GM19397 (cell line): Measurements from ENCODE around the gene ZDHHC24.
"Not testable (repeated sequence)": the region's sequence is repeated elsewhere in the genome, so short reads cannot be mapped to it uniquely, and the experiment has no call there.

Source experiments
- ATAC-seq: cut with Tn5 transposase; IDR thresholded peaks from one replicate; pipeline ENCODE4 v1.9.1; 2021; ENCODE audit warnings: mild to moderate bottlenecking, moderate library complexity; ENCODE audit not compliant: unreplicated experiment

The ZDHHC24 gene

GRCh38 chr11:66546966-66547661 lies 1.3 kb upstream of the ZDHHC24 start:
- no peak for ATAC-seq

- ATAC-seq = no peak
Observed at GRCh38 chr11:66546368-66546965, 619 bp upstream of the ZDHHC24 start, which contains the start of gene ACTN3. ACTN3 (plus strand) TSS chr11:66546903; CDS start chr11:66546938, 35 bp downstream.

GRCh38 chr11:66544952-66545351 lies 896 bp downstream of the ZDHHC24 start:
- ATAC-seq = not testable (repeated sequence)

- no peak for ATAC-seq
Observed at GRCh38 chr11:66543263-66544107, 2.4 kb downstream of the ZDHHC24 start.

- no peak for ATAC-seq
Observed at GRCh38 chr11:66542362-66542761, 3.5 kb downstream of the ZDHHC24 start.

- ATAC-seq = no peak
Observed at GRCh38 chr11:66541892-66542291, 4.0 kb downstream of the ZDHHC24 start.

GRCh38 chr11:66540598-66540997 lies 5.2 kb downstream of the ZDHHC24 start:
- not testable (repeated sequence) for ATAC-seq

GRCh38 chr11:66539870-66540213 lies 6.0 kb downstream of the ZDHHC24 start:
- no peak for ATAC-seq

- ATAC-seq = no peak
Observed at GRCh38 chr11:66539170-66539869, 6.5 kb downstream of the ZDHHC24 start.

GRCh38 chr11:66532784-66533183 lies 13.1 kb downstream of the ZDHHC24 start:
- ATAC-seq = no peak

- ATAC-seq = no peak
Observed at GRCh38 chr11:66531841-66532240, 14.0 kb downstream of the ZDHHC24 start.

- ATAC-seq = no peak
Observed at GRCh38 chr11:66530927-66531709, 14.7 kb downstream of the ZDHHC24 start.

- ATAC-seq = no peak
Observed at GRCh38 chr11:66529655-66530054, 16.2 kb downstream of the ZDHHC24 start.

GRCh38 chr11:66529069-66529468 lies 16.8 kb downstream of the ZDHHC24 start:
- no peak for ATAC-seq

- no peak for ATAC-seq
Observed at GRCh38 chr11:66524304-66525040, 21.4 kb downstream of the ZDHHC24 start.

GRCh38 chr11:66523611-66524010 lies 22.2 kb downstream of the ZDHHC24 start:
- ATAC-seq = no peak

- no peak for ATAC-seq
Observed at GRCh38 chr11:66510990-66511339, 34.9 kb downstream of the ZDHHC24 start.

GRCh38 chr11:66510271-66510989 lies 35.4 kb downstream of the ZDHHC24 start, which contains the start of gene BBS1:
BBS1 (plus strand) TSS chr11:66510635; CDS start chr11:66510660, 25 bp downstream.
- peak; percentile 85 for ATAC-seq

- ATAC-seq = no peak
Observed at GRCh38 chr11:66509131-66509561, 36.7 kb downstream of the ZDHHC24 start.
